HepG2 (cell line): Measurements from ENCODE around the gene SHTN1. TPM values are rescaled to one million over a fixed set of nuclear protein-coding genes. Genes with fewer than 3 reads are reported as not detected.

Source experiments
- AKAP8 ChIP-seq: sonication (generic); formaldehyde crosslinking; IDR thresholded peaks from 2 replicates; pipeline ENCODE4 v1.5.1; 2020; ENCODE audit warnings: mild to moderate bottlenecking, missing genetic modification reagents
- GABPA ChIP-seq, 2 experiments: IDR thresholded peaks; 2 replicates each; pipeline ENCODE4 v1.6.1; 2011 to 2016; ENCODE audit warnings: low read depth in 2 of 2, low read length in 1 of 2, missing biosample characterization in 1 of 2, missing genetic modification characterization in 1 of 2
- GPN1 ChIP-seq: sonication (generic); formaldehyde crosslinking; IDR thresholded peaks from 2 replicates; pipeline ENCODE4 v1.5.1; 2020; ENCODE audit warnings: missing genetic modification reagents, borderline replicate concordance
- IRF1 ChIP-seq: sonication (generic); formaldehyde crosslinking; IDR thresholded peaks from 2 replicates; pipeline ENCODE4 v1.4.0; 2020; ENCODE audit warnings: low read depth, mild to moderate bottlenecking, missing genetic modification reagents
- KAT2B ChIP-seq: fragments of 150-350 bp; IDR thresholded peaks from 2 replicates; pipeline ENCODE4 v1.6.1; 2014; ENCODE audit warnings: low read depth, low read length, borderline replicate concordance
- MED8 ChIP-seq: sonication (generic); formaldehyde crosslinking; IDR thresholded peaks from 2 replicates; pipeline ENCODE4 v1.8.1; 2023; ENCODE audit warnings: mild to moderate bottlenecking, missing genetic modification reagents; ENCODE audit not compliant: insufficient replicate concordance
- MZF1 ChIP-seq: sonication (generic); formaldehyde crosslinking; IDR thresholded peaks from 2 replicates; pipeline ENCODE4 v1.8.1; 2023; ENCODE audit warnings: mild to moderate bottlenecking, missing genetic modification reagents, borderline replicate concordance
- NR3C1 ChIP-seq: sonication (generic); formaldehyde crosslinking; IDR thresholded peaks from 2 replicates; pipeline ENCODE4 v1.4.0; 2020; ENCODE audit warnings: missing genetic modification reagents
- PLRG1 ChIP-seq: fragments of 450-650 bp; conservative IDR thresholded peaks from 2 replicates; pipeline ENCODE4 v1.6.1; 2016
- SETDB1 ChIP-seq: sonication (generic); formaldehyde crosslinking; IDR thresholded peaks from 2 replicates; pipeline ENCODE4 v1.5.1; 2020; ENCODE audit warnings: missing genetic modification reagents, mild to moderate bottlenecking, borderline replicate concordance
- SNAI1 ChIP-seq: sonication (generic); formaldehyde crosslinking; IDR thresholded peaks from 2 replicates; pipeline ENCODE4 v1.5.0; 2020; ENCODE audit warnings: mild to moderate bottlenecking, missing genetic modification reagents, borderline replicate concordance
- TMF1 ChIP-seq: sonication (generic); formaldehyde crosslinking; IDR thresholded peaks from 2 replicates; pipeline ENCODE4 v1.8.1; 2022; ENCODE audit warnings: low read depth, missing genetic modification reagents
- ZNF768 ChIP-seq: sonication (generic); formaldehyde crosslinking; IDR thresholded peaks from 2 replicates; pipeline ENCODE4 v1.4.0; 2020; ENCODE audit warnings: missing genetic modification reagents
- ZSCAN21 ChIP-seq: sonication (generic); formaldehyde crosslinking; IDR thresholded peaks from 2 replicates; pipeline ENCODE4 v1.8.0; 2022; ENCODE audit warnings: mild to moderate bottlenecking, missing genetic modification reagents, moderate library complexity, borderline replicate concordance
- polyA plus RNA-seq, 8 experiments: library from polyadenylated mRNA; depleted of rRNA in 3 of 8; stranded (reverse) in 7 of 8; unstranded in 1 of 8; fragments of >200 nt; fragmentation: Illumina TruSeq in 4 of 8; extraction: Trizol in 4 of 8; gene quantifications; 2 replicates each; pipeline versions ENCODE4 v1.2.1 to v1.2.3, GENCODE V29; 2011 to 2016; ENCODE audit warnings: low read depth in 4 of 8, missing spikeins in 1 of 8, mixed read lengths in 1 of 8; ENCODE audit not compliant: insufficient read depth in 1 of 8
- total RNA-seq, 5 experiments: library from RNA; depleted of rRNA; stranded (reverse); fragments of >200 nt; fragmentation: Illumina TruSeq; extraction: Trizol; gene quantifications; 2 replicates each; pipeline ENCODE4 v1.2.3, GENCODE V29; 2016; ENCODE audit warnings: low read depth in 1 of 5
- TF ChIP-seq, protein P1 (sequence below): sonication (generic); formaldehyde crosslinking; IDR thresholded peaks from 2 replicates; pipeline ENCODE4 v1.4.0; 2020; ENCODE audit warnings: missing genetic modification reagents, borderline replicate concordance
- TF ChIP-seq, protein P2 (sequence below): sonication (generic); formaldehyde crosslinking; IDR thresholded peaks from 2 replicates; pipeline ENCODE4 v1.4.0; 2020; ENCODE audit warnings: missing genetic modification reagents, borderline replicate concordance
- TF ChIP-seq, protein P3 (sequence below): sonication (generic); formaldehyde crosslinking; IDR thresholded peaks from 2 replicates; pipeline ENCODE4 v1.5.0; 2020; ENCODE audit warnings: missing genetic modification reagents, mild to moderate bottlenecking, borderline replicate concordance

Gene SHTN1
- total and polyA plus RNA-seq, 2 of the 13 experiments (the other 11 are each of a cell fraction or from before 2014, with no cell fraction given), result 11.3 to 15.6 TPM

GRCh38 chr10:117005026-117005526 lies at the start of gene SHTN1 (continued):
- TF ChIP-seq, protein P1, sequence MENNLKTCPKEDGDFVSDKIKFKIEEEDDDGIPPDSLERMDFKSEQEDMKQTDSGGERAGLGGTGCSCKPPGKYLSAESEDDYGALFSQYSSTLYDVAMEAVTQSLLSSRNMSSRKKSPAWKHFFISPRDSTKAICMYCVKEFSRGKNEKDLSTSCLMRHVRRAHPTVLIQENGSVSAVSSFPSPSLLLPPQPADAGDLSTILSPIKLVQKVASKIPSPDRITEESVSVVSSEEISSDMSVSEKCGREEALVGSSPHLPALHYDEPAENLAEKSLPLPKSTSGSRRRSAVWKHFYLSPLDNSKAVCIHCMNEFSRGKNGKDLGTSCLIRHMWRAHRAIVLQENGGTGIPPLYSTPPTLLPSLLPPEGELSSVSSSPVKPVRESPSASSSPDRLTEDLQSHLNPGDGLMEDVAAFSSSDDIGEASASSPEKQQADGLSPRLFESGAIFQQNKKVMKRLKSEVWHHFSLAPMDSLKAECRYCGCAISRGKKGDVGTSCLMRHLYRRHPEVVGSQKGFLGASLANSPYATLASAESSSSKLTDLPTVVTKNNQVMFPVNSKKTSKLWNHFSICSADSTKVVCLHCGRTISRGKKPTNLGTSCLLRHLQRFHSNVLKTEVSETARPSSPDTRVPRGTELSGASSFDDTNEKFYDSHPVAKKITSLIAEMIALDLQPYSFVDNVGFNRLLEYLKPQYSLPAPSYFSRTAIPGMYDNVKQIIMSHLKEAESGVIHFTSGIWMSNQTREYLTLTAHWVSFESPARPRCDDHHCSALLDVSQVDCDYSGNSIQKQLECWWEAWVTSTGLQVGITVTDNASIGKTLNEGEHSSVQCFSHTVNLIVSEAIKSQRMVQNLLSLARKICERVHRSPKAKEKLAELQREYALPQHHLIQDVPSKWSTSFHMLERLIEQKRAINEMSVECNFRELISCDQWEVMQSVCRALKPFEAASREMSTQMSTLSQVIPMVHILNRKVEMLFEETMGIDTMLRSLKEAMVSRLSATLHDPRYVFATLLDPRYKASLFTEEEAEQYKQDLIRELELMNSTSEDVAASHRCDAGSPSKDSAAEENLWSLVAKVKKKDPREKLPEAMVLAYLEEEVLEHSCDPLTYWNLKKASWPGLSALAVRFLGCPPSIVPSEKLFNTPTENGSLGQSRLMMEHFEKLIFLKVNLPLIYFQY (CRISPR knock-in tag), result no peak
- TF ChIP-seq, protein P2, sequence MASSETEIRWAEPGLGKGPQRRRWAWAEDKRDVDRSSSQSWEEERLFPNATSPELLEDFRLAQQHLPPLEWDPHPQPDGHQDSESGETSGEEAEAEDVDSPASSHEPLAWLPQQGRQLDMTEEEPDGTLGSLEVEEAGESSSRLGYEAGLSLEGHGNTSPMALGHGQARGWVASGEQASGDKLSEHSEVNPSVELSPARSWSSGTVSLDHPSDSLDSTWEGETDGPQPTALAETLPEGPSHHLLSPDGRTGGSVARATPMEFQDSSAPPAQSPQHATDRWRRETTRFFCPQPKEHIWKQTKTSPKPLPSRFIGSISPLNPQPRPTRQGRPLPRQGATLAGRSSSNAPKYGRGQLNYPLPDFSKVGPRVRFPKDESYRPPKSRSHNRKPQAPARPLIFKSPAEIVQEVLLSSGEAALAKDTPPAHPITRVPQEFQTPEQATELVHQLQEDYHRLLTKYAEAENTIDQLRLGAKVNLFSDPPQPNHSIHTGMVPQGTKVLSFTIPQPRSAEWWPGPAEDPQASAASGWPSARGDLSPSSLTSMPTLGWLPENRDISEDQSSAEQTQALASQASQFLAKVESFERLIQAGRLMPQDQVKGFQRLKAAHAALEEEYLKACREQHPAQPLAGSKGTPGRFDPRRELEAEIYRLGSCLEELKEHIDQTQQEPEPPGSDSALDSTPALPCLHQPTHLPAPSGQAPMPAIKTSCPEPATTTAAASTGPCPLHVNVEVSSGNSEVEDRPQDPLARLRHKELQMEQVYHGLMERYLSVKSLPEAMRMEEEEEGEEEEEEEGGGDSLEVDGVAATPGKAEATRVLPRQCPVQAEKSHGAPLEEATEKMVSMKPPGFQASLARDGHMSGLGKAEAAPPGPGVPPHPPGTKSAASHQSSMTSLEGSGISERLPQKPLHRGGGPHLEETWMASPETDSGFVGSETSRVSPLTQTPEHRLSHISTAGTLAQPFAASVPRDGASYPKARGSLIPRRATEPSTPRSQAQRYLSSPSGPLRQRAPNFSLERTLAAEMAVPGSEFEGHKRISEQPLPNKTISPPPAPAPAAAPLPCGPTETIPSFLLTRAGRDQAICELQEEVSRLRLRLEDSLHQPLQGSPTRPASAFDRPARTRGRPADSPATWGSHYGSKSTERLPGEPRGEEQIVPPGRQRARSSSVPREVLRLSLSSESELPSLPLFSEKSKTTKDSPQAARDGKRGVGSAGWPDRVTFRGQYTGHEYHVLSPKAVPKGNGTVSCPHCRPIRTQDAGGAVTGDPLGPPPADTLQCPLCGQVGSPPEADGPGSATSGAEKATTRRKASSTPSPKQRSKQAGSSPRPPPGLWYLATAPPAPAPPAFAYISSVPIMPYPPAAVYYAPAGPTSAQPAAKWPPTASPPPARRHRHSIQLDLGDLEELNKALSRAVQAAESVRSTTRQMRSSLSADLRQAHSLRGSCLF, result no peak
- TF ChIP-seq SNAI1 (CRISPR knock-in tag) (no peak), SETDB1 (CRISPR knock-in tag) (no peak), ZNF768 (CRISPR knock-in tag) (no peak), GABPA (IDR thresholded peaks at IDR 0.05; ENCODE audit: low read depth, low read length) (0 out of 2 replicates have a peak, but pooled peaks have one; percentile 36), GABPA (CRISPR knock-in tag; IDR thresholded peaks at IDR 0.05; ENCODE audit: low read depth) (peak; percentile 65; the same call in 1 of the 2 replicates), KAT2B (no peak), IRF1 (no peak), MZF1 (CRISPR knock-in tag) (no peak), MED8 (no peak), PLRG1 (no peak), GPN1 (CRISPR knock-in tag) (no peak), ZSCAN21 (no peak; the same call in 1 of the 2 replicates), NR3C1 (no peak), AKAP8 (no peak), TMF1 (CRISPR knock-in tag) (no peak; the same call in 1 of the 2 replicates)
- TF ChIP-seq, protein P3, sequence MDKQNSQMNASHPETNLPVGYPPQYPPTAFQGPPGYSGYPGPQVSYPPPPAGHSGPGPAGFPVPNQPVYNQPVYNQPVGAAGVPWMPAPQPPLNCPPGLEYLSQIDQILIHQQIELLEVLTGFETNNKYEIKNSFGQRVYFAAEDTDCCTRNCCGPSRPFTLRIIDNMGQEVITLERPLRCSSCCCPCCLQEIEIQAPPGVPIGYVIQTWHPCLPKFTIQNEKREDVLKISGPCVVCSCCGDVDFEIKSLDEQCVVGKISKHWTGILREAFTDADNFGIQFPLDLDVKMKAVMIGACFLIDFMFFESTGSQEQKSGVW (CRISPR knock-in tag), result no peak
